Stimulated activated CD8-positive, alpha-beta memory T cell treated with anti-CD3 and anti-CD28 coated beads, Interleukin-4, amount 100 ng/mL, for 24 hours (primary cell): ENCODE measurements around the gene SLC39A1.
A peak's percentile ranks its signal among the peaks of the same experiment; 100 is the strongest.
"Not testable (repeated sequence)": the region's sequence is repeated elsewhere in the genome, so short reads cannot be mapped to it uniquely, and the experiment has no call there.

Experiments
- DNase-seq: peaks from one replicate; pipeline ENCODE4 v3.0.0-alpha.2; 2020; ENCODE audit warnings: low read depth

The SLC39A1 gene

DNA sequence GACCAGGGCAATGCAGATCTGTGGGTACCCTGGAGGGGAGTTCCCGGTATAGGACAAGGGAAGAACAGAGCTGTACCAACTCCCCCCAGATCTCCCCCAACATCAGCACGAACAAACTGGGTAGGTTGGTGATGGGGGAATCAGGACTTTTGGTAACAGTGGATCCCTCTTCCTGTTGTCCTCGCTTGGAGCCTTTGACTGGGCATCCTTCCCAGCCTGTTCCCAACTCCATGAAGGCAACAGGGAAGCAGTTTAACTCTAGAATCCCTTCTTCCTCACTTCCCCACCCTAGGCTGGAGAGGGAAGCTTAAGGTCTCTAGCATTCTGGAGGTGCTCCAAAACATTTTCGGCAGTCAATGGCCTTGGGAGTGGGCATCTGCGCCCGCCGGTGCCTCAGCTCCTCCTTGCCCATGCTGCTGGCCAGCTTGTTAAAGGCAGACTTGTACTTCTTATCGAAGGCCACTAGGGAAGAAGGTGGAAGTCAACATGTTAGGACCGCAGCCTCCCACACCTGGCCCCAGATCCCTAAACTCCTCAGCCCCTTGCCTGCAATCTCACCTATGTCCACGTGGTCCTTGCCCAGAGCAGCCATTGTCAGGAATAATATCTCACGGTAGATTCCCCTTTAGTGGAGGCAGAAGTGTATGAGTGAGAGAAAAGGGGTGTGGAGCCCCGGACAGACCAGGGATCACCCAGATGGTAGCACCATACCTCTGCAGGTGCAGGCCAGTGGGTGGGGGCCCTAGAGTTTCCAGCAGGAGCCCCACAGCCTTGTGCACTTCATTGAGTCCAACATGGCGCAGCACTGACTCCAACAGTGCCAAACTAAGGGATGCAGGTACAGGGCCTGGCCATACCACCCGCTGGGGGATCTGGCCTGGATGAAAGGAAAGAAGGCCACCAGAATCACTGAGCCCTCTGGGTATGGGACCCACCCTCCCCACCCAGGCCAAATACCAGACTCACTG lies 33.1 kb downstream of the SLC39A1 start:
- DNase-seq, result no peak

DNA sequence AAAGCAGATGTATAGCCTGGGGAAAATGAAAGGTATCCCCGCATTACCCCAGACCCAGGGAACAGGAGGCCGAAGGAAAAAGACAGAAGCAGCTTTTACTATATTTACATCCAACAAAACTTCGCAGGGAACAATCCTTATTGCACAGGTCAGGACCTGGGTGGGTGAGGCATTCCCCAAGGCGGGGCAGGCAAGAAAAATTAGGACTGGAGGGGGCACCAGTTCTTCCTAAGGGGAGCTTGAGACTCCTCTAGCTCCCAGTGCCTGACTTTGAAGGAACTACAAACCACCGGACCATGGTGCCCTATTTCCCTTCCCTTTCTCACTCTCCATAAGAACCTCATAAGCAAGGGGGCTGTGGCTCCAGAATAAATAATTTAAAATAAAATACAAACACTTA lies 33.9 kb downstream of the SLC39A1 start:
- no peak for DNase-seq

DNA sequence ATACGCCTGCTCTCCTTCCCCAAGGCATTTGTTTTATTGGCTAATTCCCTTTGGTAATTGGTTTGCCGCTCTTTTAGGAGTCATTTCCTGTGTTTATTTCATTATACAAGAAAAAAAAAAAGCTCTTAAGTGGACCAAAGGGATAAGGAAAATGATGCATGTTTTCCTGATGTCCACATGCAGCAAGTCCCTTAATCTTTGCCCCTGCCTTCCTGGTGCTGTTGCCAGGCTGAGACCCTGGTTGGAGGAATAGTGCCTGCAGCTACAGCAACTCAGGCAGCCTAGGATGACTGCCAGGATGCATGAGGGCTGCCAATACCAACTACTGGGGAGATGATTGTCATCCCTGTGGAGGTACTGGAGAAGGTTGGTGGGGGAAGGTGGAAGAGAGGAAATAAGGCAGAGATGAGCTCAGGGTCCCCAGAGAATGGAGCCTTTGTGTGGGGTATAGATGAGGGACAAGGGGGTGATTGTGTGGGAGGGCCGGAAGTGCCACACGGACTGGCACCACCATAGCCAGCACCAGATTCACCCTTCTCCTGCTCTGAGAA lies 34.5 kb downstream of the SLC39A1 start:
- DNase-seq, result no peak

DNA sequence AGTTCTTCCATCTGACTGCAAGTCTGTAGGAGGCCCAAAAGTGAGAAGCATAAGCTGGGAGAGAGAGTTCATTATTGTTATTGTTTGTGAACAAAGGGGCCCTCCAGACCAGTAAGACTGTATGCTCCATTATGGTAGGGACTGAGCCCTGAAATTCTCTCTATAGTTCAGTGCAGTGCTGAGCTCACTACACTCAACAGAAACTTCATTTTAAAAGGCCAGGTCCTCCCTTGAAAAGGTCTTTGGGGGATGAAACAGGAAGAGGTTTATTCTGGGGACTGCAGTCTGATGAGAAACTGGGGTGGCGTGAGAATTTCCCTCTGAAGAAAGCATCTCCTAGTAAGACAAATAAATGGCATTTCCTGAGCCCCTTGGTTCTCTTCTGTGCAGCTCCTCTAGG lies 35.1 kb downstream of the SLC39A1 start:
- no peak for DNase-seq

DNA sequence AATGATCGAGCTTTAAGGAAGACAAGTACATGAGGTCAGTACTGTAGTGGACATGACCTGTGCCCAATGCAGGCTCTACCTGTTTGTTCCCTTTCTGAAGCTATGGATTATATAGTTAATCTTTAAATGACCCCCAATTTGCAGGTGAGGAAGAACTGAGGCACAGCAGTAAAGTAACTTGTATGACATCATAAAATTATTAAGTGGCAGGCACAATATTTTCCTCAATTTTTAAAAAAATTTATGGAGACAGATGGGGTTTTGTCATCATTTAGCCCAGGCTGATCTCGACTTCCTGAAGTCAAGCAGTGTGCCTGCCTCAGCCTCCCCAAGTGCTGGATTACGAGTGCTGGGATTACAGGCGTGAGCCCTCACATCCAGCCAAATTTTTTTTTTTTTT lies 36.9 kb downstream of the SLC39A1 start:
- DNase-seq, result no peak

DNA sequence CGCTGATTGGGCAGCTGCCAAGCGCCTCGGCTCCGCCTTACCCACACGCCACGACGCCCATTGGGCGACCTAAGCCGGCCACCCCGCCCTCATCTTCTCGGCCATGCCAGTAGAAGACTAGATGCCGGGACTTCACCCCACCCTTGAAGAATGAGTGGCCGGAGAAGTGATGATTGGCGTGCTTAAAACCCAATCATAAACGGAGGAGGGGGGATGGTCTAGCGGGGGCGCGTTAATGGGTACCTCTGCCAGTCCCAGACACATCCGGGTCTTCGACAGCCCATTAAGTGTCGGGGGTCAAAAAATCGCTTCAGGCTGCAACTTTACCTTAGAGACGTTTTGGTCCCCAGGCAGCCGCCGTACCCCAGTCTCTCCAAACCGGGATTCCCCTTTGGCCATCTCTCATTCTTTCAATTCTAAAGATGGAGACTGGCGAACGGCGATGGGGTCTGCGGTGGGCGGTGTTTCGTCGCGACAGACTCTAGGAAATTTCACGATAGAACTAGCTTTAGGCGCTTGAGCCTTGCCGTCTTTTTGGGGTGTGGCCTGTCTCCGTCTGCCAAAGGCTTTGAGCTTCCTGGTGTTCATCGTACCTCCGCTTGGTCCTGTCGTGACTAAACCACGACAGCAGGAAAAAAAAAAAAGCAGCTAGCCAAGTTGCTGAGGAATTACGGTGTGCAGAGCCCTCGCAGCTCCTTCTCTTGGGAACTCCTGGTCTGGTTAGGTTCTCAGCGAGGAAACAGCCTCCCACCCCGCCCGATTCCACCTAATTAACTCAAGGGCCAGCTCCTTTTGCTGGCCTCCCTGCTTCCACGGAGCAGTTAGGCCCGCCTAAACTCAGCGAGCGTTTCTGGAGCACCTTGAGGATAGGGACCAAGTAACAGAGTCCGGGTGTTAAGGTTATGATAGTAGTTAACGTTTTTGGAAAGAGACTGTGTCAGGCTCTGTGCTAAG lies 40.1 kb downstream of the SLC39A1 start, which contains the start of gene GATAD2B:
TSS of gene GATAD2B (minus strand) at position 1 of the 954 bp plus-strand sequence. CDS start 94,625 bp downstream, outside the sequence.
- DNase-seq, result peak; percentile 96

DNA sequence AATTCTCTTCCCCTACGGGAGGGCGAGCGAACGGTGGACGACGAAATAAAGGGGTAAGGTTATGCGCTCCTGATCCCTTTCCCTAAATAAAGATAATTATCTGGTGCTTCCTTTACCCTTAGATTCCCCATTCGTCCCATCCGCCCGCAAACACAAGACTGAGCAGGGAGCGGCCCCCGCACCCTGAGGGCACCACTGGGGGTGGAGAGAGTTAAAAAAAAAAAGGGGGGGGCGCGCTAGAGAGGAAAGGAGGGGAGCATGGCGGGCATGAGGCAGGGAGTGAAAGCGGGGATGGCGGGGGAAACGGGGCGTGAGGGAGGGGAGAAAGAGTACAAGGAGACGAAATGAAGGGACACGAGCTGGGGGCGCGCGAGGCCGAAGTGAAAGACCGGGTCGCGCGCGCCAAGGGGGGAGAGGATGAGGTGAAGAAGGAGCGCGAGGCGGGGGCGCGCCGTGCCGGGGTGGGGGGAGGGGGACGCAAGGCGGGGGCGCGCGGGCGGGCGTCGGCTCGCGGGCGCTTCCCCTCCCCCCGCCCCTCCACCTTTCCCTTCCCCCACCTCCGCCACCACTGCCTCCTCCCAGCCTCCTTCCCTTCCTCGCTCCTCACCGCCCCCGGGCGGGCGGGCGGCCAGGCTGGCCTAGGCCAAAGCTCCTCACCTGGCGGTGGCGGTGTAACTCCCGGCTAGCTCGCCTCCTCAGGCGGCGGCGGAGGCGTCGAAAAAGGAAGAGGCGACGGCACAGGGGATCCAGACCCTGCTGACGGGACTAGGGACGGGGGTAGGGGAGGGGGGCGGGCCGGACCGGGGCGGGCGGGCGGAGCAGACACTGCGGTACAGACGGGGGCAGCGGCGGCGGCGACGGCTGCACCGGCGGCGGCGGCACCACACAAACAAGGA lies 41.0 kb downstream of the SLC39A1 start:
- DNase-seq, result peak; percentile 51

DNA sequence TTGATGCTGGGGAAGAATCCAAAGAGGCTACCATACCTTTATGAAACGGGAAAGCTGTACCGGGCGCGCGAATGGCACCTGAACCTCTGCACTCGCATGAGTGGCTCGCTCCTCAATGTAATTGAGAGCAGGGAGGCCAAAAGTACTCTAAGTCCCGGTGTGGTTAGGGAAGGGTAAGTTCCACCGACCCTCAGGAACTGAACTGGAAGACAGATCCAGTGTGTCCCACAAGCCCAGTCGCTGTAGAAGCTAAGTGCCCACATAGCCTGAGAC lies 41.6 kb downstream of the SLC39A1 start:
- no peak for DNase-seq

DNA sequence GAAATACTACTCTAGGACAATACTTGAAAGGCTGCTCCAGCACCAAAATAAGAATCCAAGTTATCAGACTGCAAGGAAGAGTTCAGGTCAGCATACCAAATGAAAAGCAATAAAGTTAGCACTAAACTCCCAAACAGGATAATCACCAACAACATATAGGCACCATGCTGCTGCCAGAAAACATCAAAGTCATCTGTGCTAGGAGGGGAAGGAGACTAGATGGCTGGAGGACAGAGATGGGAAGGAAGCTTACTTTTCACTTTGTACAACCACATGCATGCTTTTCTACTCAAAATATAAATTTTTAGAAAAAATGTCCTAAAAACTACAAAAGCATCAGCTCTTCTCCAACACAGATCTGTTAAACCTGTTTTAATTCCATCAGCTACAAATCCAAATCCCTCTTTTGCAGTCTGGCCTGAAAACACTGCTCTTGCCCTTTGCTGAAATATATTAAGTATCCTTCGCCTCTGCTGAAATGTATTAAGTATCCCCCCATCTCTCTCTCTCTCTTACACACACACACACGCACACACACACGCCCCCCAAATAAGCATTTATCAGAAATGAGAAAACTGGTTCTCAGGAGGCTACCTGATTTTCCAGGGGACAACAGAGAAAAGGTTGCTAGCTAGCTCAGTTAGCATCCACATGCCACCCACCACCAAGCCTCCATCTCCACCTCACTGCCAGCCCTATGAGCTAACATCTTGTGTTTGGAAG lies 42.1 kb downstream of the SLC39A1 start:
- DNase-seq, result no peak

DNA sequence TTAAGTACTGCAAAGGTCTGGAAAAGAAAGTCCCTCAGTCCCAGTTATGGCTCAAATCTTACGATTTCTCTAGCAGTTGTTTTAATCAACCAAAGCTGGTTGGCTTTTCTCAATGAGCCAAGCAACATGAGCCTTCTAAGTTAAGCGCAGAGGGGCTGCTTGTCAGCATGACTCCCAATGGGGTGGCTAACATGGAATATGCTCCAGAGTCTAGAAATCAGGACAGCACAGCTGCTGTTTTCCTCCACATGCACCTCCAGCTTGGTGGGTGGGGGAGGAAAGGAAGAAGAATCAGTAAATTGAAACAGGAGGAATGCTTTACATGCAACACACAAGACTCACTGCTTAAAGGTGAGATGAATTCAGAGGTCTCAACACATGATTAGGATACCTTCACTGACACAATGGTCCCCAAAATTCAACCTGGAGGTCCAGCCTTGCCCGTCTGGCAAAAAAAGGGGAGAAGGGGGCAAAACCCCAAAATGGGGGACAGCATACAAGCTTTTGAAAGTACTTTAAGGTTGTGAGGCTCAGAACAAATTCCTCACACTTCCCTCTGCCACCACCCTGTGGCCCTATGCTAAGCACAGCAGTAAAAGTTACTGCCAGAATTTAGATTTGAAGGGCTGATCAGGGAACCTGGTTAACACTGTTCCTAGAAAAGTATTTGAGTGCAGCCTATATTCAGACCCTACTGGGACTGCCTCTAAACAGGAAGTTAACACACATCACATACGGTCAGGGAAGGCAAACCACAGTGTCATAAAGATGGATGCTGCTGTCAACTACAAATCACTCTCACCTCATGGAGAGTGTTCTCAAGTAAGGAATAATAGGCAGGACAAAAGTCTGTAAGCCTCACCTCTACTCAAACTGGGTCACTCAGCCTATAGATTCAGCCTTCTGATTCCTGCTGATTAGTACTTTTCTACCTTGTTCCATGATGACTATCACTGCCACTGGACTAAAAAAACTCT lies 43.2 kb downstream of the SLC39A1 start:
- no peak for DNase-seq

DNA sequence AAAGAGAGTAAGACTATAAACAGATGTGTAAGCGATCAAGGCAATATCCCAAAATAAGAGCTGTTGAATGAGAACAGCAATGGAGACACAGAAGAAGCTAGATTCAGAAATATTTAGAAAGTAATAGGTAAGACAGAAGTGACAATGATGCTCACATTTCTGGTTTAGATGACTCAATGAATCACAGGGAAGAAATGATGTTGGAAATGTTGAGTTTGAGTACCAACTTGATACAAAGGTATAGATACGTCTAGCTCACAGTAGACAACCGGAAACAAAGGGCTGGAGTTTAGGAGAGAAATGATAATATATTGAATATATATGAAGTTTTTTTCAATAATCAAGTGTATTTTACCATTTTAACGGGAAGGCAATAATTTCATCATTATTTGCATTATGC lies 47.0 kb downstream of the SLC39A1 start:
- DNase-seq, result no peak

DNA sequence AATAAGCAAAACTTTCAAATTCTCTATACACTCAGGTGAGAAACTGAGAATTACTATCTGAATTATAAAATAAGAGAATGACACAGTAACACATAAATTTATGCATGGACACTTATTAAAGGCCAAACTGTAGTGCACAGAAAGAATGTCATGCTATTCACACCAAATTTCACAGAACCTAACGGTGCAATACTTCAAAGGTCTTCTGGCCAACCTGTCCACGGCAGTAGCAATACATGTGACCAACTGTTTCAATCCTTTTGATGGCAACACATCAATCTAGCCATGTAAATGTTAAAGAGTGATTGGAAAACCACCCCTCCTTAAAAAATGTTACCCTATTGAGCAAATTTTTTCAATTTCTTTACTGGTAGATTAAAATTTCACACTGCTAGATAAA lies 51.0 kb downstream of the SLC39A1 start:
- no peak for DNase-seq

DNA sequence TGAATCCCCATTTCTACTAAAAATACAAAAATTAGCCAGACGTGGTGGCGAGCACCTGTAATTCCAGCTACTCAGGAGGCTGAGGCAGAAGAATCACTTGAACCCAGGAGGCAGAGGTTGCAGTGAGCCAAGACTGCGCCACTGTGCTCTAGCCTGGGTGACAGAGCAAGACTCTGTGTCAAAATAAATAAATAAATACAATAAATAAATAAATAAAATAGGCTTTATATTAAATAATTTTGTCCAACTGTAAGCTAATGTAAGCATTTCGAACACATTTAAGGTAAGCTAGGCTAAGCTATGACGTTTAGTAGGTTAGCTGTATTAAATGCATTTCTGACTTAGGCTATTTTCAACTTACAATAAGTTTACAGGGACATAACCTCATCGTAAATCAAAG lies 52.8 kb downstream of the SLC39A1 start:
- not testable (repeated sequence) for DNase-seq
